HG03196 (cell line): Measurements from ENCODE around the gene TRPM6.

ENCODE experiments used
- ATAC-seq: cut with Tn5 transposase; IDR thresholded peaks from one replicate; pipeline ENCODE4 v1.9.1; 2021; ENCODE audit not compliant: unreplicated experiment

The TRPM6 gene

DNA sequence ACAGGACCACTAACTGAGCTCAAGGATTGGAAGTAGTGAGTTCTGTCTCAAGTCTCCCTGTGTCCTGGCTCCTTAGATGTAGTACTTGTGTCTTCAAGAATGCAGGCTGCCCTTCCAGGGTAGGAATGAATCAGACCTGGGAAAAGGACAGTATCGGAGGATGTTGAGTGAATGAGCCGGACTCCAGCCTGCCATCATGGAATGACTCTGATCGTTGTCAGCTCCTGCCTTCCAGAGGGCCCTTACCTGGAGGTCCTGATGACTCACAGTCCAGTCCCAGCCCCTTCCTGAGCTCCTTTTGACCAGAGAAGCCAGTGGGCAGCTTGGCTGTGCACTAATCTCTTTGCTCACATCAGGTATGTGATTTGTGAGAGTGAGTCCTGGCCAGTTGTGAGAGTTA, 161.1 kb downstream of the TRPM6 start:
- no peak for ATAC-seq

DNA sequence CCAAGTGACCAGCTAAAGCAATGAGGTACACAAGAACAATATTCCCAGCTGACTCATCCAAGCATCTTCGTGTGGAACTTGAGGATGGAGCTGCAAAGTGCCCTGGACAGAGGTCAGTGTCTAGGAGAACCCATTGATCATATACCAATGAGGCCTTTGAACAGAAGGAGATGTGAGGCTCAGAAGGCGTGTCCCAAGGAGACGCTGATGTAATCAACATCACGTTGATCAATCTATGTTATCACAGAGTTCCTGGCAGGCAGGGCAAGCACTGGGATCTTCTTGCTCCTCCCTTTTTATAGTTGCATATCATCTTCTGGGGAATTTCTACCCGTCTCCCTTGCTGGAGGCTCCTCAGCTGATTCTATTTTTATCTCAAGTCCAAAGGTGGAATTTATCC, 163.4 kb downstream of the TRPM6 start:
- ATAC-seq, result no peak

DNA sequence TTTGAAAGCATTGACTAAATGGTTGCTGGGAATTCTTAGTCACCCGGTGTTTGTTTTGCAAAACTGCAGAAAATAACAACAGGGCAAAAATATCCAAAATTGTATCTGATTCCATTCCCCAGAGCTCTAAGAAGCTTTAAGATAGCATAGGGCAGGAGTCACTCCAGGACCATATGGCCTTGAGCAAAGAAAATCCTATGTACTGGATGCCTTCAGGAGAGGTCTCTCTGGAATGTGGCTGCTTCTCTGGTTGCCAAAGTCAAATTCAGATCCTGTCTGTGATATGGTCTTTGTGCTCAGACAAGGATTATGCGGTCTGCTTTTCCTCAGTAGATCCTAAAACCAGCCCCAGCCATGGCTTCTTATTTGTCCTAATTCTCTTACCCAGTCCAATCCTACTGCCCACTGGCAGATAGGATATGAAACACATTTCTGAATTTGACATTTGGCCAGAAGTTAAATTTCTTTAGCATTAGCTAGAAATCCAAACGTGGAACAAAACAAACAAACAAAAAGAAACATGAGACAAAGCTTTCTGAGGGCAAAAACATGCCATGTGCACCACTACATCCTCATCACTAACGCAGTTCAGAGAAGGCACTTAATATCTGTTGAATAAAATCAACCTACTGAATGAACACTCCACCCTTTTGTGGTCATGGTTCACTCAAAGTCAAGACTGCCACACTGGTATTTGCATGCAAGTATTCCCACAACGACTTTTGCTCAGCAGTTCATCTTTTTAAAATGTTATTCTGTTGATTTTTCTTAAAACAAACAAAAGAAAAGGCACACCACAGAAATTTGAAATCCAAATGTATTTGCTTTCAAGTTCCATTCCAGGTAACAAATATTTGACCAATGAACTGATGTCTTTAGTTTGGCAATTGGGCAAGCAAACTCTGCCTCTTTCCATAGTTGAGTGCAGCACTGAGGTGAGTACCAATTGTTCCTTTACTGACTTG, 165.7 kb downstream of the TRPM6 start:
- ATAC-seq, result no peak

DNA sequence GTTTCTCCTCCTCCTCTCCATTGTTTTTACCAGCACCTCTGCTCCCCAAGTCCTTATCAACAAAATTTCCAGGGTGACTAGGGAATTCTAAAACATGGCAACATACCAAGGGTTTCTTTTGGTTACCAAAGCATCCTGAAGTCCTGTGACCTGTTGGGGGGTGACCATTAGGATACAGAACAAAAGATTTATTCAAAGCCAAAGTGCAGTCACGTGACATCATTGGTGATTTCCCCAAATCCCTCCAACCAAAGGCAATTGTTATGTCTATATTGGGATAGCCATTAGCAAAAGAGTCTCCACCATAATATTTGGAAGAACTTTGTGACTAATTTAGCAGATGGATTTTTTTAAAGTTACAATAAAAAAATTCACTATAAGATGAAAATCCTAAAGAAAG, 168.4 kb downstream of the TRPM6 start:
- no peak for ATAC-seq

DNA sequence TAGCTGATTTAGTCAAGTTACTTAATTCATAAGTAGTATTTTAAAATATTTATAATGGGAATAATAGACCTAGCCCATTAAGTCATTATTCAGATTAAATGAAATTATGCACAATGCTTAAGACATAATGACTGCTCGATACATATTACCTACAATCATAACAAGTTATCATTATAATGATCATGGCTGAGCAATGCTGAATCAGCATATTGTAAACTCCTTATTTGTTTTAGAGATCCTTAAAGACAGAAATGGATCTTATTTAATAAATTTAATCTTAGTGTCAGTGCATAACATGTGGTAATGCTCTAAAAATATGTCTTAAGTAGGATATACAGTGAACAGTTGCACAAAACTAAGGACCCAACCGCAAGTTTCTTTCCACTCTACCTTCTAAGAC, 169.0 kb downstream of the TRPM6 start:
- no peak for ATAC-seq

DNA sequence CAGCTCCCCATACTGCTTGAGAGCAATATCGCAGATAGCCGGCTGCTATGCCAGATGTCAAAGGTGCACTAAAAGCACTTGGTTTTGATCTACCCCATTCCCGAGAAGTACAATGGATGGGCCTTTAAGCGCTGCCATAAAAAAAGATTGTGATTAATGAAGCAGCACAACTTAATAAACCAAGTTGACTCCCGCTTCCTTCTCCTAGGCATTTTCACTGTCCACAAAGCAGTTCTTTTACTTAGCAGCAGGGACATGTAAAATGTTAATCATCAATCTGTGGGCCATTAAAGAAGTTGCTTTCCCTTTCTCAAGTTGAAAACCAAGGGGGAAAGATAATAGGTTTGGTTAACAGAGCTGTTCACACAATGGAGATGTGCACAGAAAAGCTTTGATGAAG, 176.4 kb downstream of the TRPM6 start:
- ATAC-seq, result no peak

DNA sequence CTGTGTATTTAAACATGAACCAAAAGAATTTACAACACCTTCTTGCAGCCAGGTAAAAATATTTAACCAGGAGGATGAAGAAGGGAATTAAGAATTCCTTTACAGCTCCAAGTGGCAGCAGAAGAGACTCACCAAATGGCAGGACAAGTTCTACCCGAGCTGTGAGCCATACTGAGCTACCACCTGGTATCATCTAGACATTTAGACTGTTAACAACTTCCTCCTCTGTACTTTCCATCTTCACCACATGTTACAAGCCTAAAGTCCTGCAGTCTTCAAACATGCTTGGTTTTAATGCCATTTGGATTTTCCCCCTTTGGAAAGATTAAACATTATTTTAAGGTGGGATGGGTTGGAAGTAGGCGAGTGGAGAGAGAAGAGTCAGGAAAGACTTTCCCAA, 190.2 kb downstream of the TRPM6 start:
- ATAC-seq, result no peak

DNA sequence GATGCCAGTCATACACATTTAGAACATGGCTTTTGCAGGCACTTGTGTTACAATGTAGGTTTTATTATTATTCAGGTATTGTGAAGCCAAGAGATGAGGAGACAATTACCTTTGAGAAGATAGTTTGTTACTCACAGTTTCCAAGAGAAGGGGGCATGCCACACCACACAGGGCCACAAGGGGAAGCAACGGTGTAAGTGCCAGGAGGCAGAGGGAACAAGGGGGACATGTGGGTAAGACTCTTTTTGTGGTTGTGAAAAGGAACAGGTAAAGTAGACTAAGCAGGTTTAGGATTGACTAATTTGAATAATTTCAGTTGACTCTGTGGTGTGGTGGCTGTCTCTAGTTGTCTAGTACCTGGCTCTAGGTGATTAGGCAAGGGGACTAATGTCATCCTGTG, 191.2 kb downstream of the TRPM6 start:
- no peak for ATAC-seq

DNA sequence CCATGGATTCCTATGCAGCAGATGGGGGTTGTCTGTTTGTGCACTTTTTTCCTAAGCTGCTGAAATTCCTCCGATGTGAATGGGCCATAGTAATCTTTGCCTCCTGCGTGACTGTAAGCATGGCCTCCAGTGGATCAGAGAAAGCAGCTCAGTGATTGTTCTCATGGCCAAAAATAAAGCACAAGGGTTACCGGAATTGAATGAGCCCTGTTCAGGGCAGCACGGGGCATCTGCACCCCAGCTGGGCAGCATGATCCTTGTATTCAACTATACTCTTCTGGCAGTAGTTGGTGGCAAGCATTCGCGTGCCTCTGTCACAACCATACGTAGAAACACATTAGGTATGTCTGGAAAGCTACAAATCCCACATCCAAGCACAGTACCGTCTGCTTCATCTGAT, 196.7 kb downstream of the TRPM6 start:
- no peak for ATAC-seq

DNA sequence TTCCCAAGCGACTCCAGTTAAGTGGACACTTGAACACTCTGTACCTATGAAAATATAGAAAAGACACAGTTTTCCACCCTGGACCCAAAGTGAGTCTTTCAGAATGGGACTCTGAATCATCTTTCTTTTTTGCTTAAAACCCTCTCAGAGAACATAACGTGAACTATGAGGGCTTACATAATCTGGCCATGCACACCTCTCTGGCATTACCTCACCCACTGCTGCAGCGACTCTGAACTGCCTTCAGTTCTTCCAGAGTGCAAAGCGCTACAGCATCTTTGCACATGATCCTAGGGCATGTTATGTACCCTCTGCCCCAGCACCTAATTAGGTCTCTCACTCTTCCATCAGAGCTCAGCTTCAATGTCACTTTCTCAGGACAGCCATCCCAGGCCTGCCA, 204.4 kb downstream of the TRPM6 start:
- no peak for ATAC-seq

DNA sequence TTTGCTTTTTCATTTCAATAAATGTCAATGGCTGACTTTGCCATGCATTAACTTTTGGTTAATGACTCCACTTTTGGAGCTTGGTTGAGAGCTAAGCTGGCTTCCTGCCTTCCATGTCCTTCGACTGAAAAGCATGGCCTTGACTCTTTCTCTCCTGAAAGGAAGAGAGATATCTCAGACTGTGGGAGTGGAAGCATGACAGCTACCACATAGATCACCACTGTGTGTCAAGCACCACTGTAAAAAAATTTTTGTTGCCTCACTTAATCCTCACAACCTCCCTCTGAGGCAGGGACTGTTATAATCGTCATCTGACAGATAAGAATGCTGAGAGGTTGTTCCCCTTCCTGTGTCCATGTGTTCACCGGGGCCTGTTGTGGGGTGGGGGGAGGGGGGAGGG, 205.8 kb downstream of the TRPM6 start:
- no peak for ATAC-seq

DNA sequence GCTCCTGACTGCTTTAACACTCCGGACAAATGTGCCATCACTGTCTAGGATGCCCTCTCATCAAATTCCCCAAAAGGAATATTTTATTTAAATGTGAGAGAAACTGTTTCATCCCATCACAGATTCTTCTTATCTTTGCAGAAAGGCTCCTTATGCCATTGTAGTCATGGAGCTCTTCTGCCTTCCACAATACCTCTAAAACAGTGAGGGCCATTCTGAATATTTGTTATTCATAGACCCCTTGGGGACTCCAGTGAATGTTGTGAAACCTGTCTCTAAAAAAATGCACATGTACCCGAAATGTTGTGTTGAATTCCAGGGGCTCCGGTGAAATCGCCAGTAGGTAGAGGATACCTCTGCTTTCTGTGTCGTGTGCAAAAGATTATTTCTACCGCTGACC, 213.6 kb downstream of the TRPM6 start:
- ATAC-seq, result no peak
